ENCODE measurements around the gene GIMAP7.
"Not testable (repeated sequence)": the region's sequence is repeated elsewhere in the genome, so short reads cannot be mapped to it uniquely, and the experiment has no call there.

Gene GIMAP7

DNA sequence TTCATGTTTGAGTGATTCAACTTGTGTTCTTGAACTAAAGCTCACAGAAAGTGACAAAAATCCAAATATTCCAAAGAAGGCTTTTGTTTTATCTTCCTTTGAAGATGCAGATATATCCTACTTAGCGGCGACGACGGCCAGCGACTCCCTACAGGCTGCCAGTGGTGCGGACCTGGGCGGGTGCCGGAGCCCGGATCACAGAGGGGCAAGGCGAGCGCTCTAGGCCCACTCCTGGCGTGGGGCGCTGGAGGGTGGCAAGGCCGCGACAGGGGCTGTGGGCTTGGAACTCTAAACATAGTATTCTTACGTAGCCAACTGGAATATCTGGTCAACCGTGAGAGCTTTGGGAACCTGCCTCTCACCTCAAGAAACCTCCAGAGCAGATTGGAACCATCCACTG is 914 bp upstream of the GIMAP7 start:
- DNase-seq (ENCODE audit: low spot score): no peak

- DNase-seq (ENCODE audit: low spot score): no peak
These were observed 826 bp downstream of the GIMAP7 start for GRCh38 chr7:150515248-150516147.

- DNase-seq (ENCODE audit: low spot score): no peak
These were observed 2.5 kb downstream of the GIMAP7 start for GRCh38 chr7:150516956-150517745.

DNA sequence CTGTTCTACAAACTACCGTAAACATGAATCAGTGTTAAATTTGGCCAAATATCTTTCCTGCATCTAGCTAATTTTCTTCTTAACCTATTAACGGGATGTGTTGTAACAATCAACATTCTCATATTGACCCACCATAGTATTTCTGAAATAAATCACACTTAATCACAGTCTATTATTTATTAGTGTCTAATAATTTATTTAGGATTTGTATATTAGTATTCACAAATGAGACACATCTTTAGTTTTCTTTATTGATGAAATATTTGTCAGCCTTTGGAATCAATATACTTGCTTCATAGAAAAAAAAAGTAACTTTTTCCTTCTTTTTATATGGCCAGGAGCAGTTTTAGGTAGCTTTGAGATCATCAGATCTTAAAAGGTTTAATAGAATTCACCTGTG is 4.6 kb downstream of the GIMAP7 start:
- no peak for DNase-seq (ENCODE audit: low spot score)

DNA sequence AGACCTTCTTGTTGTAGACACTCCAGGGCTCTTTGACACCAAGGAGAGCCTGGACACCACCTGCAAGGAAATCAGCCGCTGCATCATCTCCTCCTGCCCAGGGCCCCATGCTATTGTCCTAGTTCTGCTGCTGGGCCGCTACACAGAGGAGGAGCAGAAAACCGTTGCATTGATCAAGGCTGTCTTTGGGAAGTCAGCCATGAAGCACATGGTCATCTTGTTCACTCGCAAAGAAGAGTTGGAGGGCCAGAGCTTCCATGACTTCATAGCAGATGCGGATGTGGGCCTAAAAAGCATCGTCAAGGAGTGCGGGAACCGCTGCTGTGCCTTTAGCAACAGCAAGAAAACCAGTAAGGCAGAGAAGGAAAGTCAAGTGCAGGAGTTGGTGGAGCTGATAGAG is 5.5 kb downstream of the GIMAP7 start:
- DNase-seq (ENCODE audit: low spot score): no peak

DNA sequence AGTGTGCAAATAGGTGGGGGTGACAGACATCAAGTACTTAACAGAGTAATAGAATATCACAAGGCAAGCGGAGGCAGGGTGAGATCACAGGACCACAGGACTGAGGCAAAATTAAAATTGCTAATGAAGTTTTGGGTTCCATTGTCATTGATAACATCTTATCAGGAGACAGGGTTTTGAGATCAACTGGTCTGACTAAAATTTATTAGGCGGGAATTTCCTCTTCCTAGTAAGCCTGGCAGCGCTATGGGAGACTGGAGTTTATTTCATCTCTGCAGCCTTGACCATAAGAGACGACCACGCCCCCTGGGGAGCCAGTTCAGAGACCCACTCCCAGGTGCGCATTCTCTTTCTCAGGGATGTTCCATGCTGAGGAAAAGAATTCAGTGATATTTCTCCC is 8.3 kb downstream of the GIMAP7 start:
- not testable (repeated sequence) for DNase-seq (ENCODE audit: low spot score)

DNA sequence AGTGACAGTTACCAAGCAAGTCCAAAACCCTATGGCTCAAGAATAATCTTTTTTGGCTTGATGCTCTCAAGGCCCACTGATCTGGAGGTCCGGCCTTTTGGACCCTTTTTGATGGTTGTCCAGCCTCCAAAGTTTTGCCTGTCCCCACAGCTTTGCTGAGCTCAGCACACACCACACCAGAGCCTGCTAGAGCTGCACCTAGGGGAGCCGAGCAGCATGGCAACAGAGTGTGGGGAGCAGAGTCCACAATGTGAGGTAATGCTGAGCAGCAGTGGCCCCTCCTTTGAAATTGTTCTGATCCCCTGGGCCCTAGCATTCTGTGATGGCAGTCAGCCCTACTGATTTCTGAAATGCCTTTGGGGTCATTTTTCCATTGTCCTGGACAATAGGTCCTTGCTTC is 9.3 kb downstream of the GIMAP7 start:
- no peak for DNase-seq (ENCODE audit: low spot score)

DNA sequence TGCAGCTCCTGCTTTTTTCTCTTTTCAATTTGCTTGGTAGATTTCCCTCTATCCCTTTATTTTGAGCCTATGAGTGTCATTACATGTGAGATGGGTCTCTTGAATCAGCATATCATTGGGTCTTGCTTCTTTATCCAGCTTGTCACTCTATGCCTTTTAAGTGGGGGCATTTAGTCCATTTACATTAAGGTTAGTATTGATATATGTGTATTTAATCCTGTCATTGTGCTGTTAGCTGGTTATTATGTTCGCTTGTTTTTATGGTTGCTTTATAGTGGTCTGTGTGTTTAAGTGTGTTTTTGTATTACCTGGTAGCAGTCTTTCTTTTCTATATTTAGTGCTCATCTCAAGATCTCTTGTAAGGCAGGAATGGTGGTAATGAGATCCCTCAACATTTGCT is 17.0 kb downstream of the GIMAP7 start:
- DNase-seq (ENCODE audit: low spot score): no peak

- DNase-seq (ENCODE audit: low spot score): no peak
These were observed 23.6 kb downstream of the GIMAP7 start for GRCh38 chr7:150538259-150538658.

- DNase-seq (ENCODE audit: low spot score): no peak
These were observed 38.5 kb downstream of the GIMAP7 start for GRCh38 chr7:150553163-150553562.

GRCh38 chr7:150556521-150557138 is 42.0 kb downstream of the GIMAP7 start:
- no peak for DNase-seq (ENCODE audit: low spot score)

DNA sequence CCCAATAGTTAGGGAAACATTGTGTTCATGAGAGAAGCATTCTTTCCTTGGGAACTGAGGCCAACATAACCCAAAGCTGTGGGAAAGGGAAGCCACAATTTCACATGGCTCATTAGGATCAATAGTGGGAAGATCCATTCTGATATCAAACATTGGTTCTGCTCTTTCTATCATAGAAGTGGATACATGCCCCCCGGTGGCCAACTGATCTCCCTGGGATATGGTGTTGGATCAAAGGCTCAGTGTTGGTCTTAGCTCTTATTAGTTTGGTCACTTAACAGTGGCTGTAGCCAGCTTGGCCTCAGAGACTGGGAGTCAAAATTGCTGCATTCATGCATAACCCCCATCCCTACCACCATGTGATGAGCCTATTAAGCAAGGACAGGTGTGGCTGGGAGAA is 45.8 kb downstream of the GIMAP7 start:
- DNase-seq (ENCODE audit: low spot score): no peak

- DNase-seq (ENCODE audit: low spot score): no peak
These were observed 48.2 kb downstream of the GIMAP7 start for GRCh38 chr7:150562919-150563318.

DNA sequence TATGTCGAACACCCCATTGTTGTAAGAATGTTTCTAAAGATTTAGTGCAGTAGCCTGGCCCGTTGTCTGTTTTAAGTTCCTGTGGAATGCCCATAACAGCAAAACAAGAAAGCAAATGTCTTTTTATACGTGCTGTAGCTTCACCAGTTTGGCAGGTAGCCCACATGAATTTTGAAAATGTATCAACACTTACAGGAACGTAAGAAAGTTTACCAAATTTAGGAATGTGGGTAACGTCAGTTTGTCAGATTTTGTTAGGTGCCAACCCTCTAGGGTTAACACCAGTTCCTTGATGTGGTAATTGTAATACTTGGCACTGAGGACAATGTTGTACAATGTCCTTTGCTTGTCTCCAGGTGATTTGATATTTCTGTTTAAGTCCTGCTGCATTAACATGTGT is 49.3 kb downstream of the GIMAP7 start:
- DNase-seq (ENCODE audit: low spot score): no peak

DNA sequence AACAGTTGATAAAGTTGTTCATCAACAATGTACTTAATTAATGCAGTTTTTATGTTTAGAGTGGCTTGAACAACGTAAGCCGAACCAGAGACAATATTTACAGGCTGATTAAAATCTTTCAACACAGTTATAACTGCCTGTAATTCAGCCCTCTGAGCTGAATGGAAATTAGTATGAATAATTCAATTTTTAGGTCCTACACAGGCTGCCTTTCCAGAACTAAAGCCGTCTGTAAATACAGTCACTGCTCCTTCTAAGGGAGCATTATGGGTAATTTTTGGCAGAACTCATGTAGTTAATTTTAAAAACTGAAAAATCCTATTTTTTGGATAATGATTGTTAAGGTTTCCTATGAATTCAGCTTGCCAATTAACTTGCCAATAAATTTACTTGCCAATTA is 49.9 kb downstream of the GIMAP7 start:
- DNase-seq (ENCODE audit: low spot score): no peak

DNA sequence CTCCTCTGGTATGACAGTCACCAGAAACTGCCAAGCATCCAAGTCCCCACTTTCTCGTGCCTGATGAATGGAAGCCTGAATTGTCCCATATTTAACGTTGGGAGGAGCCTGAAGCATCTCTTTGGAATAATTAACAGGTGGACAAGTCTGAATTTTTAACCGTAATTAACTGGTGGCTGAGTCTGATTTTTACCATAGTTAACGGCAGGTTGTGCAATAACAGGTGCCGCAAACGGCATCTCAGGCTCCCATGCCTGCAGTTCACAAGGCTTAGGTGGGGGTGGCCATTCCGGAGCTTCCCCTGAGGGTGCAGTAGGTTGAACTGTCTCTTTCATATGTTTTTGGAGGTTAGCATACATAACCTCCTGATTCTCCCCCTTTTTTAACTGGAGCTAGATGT is 50.6 kb downstream of the GIMAP7 start:
- no peak for DNase-seq (ENCODE audit: low spot score)

DNA sequence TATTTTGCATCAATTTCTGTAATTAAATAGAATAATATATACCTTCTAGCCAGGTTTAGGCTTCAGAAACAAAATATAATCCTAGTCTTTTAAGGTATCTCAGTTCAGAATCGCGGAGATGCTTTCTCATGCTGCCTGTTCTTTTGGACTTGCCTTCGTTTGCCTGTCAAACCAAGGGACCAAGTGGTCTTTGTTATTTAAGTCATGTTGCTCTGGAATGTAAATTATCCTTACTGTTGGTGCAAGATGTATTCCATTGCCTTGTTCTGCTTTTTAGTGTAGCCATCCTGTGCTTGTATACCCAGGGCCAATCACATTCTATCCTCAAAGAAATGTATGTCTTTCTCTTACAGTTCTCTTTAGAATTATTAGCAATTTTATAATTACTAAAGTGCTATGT is 51.5 kb downstream of the GIMAP7 start:
- no peak for DNase-seq (ENCODE audit: low spot score)

DNA sequence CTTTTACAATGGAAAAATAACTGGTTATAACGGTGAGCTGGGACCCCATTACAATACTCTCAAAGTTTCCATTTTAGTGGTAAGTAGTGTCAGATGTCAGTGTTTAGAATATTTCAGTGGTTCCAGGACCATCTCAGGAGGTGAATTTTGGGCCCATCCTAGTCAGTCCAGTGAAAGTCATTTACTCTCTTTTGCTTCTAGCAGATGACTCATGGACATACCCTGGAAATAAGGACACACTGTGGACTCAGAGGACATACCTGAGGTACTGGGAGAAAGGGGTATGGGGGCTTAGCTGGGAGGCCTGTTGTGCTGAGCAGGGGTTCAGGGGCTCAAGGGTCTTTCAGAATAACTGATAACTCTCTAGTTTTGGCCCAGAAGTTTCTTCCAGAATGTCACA is 51.9 kb downstream of the GIMAP7 start:
- no peak for DNase-seq (ENCODE audit: low spot score)

DNA sequence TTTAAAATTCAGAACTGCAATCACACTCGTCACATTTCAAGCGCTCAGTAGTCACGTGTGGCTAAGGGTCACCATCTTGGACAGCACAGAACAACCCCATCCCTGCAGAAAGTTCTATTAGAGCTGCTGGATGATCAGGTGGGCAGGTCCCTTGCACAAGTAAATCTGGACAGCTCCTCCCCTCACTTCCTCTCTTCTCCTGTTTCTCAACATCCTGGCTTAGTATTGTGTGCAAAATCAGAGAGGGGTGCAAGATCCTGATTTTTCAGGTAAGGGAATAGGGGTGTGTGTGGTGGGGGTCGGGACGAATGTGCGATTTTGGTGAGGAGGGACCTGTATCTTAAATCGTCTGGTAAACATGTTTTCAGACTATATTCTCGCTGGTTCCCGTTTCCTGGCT is 52.5 kb downstream of the GIMAP7 start, which contains the start of gene GIMAP4:
TSS of gene GIMAP4 (plus strand) at position 222 of the 400 bp plus-strand sequence. CDS start 2,512 bp downstream, outside the sequence.
- DNase-seq (ENCODE audit: low spot score): no peak

DNA sequence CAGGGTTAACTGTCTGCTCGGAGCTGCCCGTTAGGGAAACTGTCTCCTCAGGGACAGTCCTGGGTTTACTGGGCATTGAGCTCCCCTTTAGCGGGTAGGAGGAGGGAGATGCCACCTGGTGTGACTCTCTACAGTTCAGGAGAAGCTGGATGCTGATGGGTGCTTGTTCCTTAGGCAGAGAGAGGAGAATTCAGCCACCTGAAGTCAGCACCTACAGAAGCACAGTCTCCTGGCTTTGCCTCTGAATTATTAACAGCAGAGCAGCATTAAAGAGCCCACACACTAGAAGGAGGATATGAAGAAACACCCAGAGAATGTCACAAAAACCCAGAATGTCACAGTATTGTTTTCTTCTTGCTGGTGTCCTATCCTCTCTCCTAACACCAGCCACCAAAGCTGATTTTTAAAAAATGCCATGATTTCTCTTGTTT is 53.2 kb downstream of the GIMAP7 start:
- DNase-seq (ENCODE audit: low spot score): no peak

GRCh38 chr7:150568714-150569113 is 54.0 kb downstream of the GIMAP7 start:
- DNase-seq (ENCODE audit: low spot score): no peak

DNA sequence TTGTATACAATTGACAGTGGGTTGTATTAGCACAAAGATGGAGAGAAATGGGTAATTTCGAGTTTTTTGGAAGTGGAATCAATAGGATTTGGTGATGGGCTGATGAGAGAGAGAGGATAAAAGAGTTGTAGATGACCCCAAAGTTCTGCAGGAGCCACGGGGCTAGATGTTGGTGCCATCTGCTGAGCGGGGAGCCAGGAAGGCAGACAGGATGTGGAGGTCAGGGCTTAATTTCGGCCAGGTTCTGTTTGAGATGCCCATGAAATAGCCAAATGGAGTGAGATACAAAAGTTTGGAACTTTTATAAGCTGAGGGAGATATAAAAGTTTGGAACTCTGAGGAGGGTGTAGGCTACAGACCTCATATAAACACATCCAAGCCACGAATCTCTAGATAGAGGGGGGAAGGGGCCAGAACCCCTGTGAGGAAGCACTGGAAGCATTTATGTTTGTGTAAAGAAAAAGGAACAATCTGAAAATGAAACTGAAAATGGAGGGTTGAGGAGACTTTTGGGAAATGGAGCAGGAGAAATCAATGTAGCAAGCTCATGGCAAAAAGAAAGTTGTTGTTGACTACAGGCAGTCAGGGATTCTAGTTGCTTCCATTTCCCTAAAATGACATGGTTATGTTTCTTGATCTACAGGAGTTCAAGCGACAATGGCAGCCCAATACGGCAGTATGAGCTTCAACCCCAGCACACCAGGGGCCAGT is 54.7 kb downstream of the GIMAP7 start:
- DNase-seq (ENCODE audit: low spot score): no peak
